WTC11 (cell line): ENCODE data around the gene IL37. TPM values are rescaled to one million over a fixed set of nuclear protein-coding genes. Genes with fewer than 3 reads are reported as not detected.

ENCODE experiments used
- ATAC-seq: fragments of 200-7000 bp; cut with Tn5 transposase; 2 replicates; pipeline ENCODE4 v1.10.0; 2021; ENCODE audit warnings: mild to moderate bottlenecking, moderate library complexity
- CTCF ChIA-PET: fragments of 300-600 bp; sonication (Branson Sonifier 250); formaldehyde crosslinking; loops from one replicate; lab custom pipeline; 2021; ENCODE audit warnings: antibody characterized with exemption; lab: Charles Lee
- POLR2A ChIA-PET: fragments of 350-600 bp; sonication (Branson Sonifier 250); formaldehyde crosslinking; loops from one replicate; lab custom pipeline; 2021; ENCODE audit warnings: antibody characterized with exemption; lab: Charles Lee
- DNase-seq: peaks from one replicate; pipeline ENCODE4 v3.0.0; 2021; ENCODE audit warnings: low spot score
- H3K27ac Mint-ChIP-seq: 2 replicates; pipeline ENCODE4 v1.8.0; 2021; ENCODE audit warnings: mixed read lengths
- H3K27me3 Mint-ChIP-seq: 2 replicates; pipeline ENCODE4 v1.8.0; 2021; ENCODE audit warnings: low read depth, mild to moderate bottlenecking, moderate library complexity, mixed read lengths
- H3K36me3 Mint-ChIP-seq: 2 replicates; pipeline ENCODE4 v1.8.0; 2021; ENCODE audit warnings: mixed read lengths
- H3K4me1 Mint-ChIP-seq: 2 replicates; pipeline ENCODE4 v1.8.0; 2022; ENCODE audit warnings: mixed read lengths
- H3K4me3 Mint-ChIP-seq: 2 replicates; pipeline ENCODE4 v1.8.0; 2021; ENCODE audit warnings: mild to moderate bottlenecking, moderate library complexity, mixed read lengths
- H3K9me3 Mint-ChIP-seq: 2 replicates; pipeline ENCODE4 v1.8.0; 2021; ENCODE audit warnings: mixed read lengths
- FOXP1 ChIP-seq: sonication (generic); formaldehyde crosslinking; IDR thresholded peaks from 2 replicates; pipeline ENCODE4 v1.8.0; 2022; ENCODE audit warnings: missing genetic modification reagents, mild to moderate bottlenecking, moderate library complexity, borderline replicate concordance
- JAZF1 ChIP-seq: fragments of 250-450 bp; sonication (Bioruptor Pico); IDR thresholded peaks from 2 replicates; pipeline ENCODE4 v1.9.0; 2021; ENCODE audit warnings: moderate library complexity, mild to moderate bottlenecking, inconsistent platforms
- JUN ChIP-seq: sonication (generic); formaldehyde crosslinking; IDR thresholded peaks from 2 replicates; pipeline ENCODE4 v1.8.0; 2023; ENCODE audit warnings: mild to moderate bottlenecking, missing genetic modification reagents
- NFE2L1 ChIP-seq: sonication (generic); formaldehyde crosslinking; IDR thresholded peaks from 2 replicates; pipeline ENCODE4 v1.8.1; 2023; ENCODE audit warnings: missing genetic modification reagents
- NR3C1 ChIP-seq: sonication (generic); formaldehyde crosslinking; conservative IDR thresholded peaks from 2 replicates; pipeline ENCODE4 v1.8.1; 2023; ENCODE audit warnings: low read depth, mild to moderate bottlenecking, missing genetic modification reagents
- SOX15 ChIP-seq: fragments of 250-450 bp; sonication (Bioruptor Pico); IDR thresholded peaks from 2 replicates; pipeline ENCODE4 v1.9.0; 2021; ENCODE audit warnings: mild to moderate bottlenecking
- ZNF121 ChIP-seq: sonication (generic); formaldehyde crosslinking; IDR thresholded peaks from 2 replicates; pipeline ENCODE4 v1.8.0; 2023; ENCODE audit warnings: missing genetic modification reagents
- ZNF263 ChIP-seq: sonication (generic); formaldehyde crosslinking; IDR thresholded peaks from 2 replicates; pipeline ENCODE4 v1.8.1; 2022; ENCODE audit warnings: low read depth, mild to moderate bottlenecking, moderate library complexity, missing genetic modification reagents
- ZNF416 ChIP-seq: fragments of 250-450 bp; sonication (Bioruptor Pico); IDR thresholded peaks from 2 replicates; pipeline ENCODE4 v1.9.0; 2021; ENCODE audit warnings: mild to moderate bottlenecking, inconsistent platforms
- total RNA-seq: library from RNA; stranded (reverse); gene quantifications from 3 replicates; pipeline ENCODE4 v1.2.3, GENCODE V29; 2021
- TF ChIP-seq, protein P1 (sequence below): fragments of 250-450 bp; sonication (Bioruptor Pico); conservative IDR thresholded peaks from 2 replicates; pipeline ENCODE4 v1.9.0; 2021; ENCODE audit warnings: mild to moderate bottlenecking
- TF ChIP-seq, protein P2 (sequence below): sonication (generic); formaldehyde crosslinking; IDR thresholded peaks from 2 replicates; pipeline ENCODE4 v1.8.1; 2023; ENCODE audit warnings: mild to moderate bottlenecking, missing genetic modification reagents, borderline replicate concordance
- TF ChIP-seq, protein P3 (sequence below): sonication (generic); formaldehyde crosslinking; IDR thresholded peaks from 2 replicates; pipeline ENCODE4 v1.8.1; 2023; ENCODE audit warnings: mild to moderate bottlenecking, missing genetic modification reagents, moderate library complexity
- TF ChIP-seq, protein P4 (sequence below): sonication (generic); formaldehyde crosslinking; IDR thresholded peaks from 2 replicates; pipeline ENCODE4 v1.8.0; 2022; ENCODE audit warnings: mild to moderate bottlenecking, missing genetic modification reagents
- TF ChIP-seq, protein P5 (sequence below): fragments of 250-450 bp; sonication (Bioruptor Pico); IDR thresholded peaks from 2 replicates; pipeline ENCODE4 v1.9.0; 2021; ENCODE audit warnings: mild to moderate bottlenecking
- TF ChIP-seq, protein P6 (sequence below): sonication (generic); formaldehyde crosslinking; conservative IDR thresholded peaks from 2 replicates; pipeline ENCODE4 v1.8.1; 2023; ENCODE audit warnings: mild to moderate bottlenecking, low read depth, missing genetic modification reagents, moderate library complexity
- TF ChIP-seq, protein P7 (sequence below): sonication (generic); formaldehyde crosslinking; conservative IDR thresholded peaks from 2 replicates; pipeline ENCODE4 v1.8.1; 2022; ENCODE audit warnings: mild to moderate bottlenecking, missing genetic modification reagents

The IL37 gene
- total RNA-seq, 1 experiment from 2014 or later: 0.48 TPM

DNA sequence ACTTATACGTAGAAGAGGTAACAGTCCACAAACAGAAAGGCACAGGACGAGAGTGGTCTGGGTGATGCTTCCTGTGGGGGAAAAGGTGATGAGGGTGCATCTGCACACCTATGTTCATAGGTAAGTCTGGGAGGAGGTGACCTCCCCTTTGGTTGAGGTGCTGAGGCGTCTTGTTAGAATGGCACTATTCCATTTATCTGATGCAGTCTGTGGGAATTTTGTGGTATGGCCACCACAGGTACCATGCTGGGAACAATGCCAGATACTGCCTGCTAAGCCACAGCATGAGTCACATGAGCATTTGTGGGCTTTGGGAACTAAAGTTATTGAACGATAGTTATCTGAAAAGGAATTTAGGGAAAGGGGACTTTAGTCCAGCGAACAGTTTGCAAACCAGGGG lies 27.9 kb downstream of the IL37 start:
- DNase-seq: no peak
- TF ChIP-seq, protein P1, sequence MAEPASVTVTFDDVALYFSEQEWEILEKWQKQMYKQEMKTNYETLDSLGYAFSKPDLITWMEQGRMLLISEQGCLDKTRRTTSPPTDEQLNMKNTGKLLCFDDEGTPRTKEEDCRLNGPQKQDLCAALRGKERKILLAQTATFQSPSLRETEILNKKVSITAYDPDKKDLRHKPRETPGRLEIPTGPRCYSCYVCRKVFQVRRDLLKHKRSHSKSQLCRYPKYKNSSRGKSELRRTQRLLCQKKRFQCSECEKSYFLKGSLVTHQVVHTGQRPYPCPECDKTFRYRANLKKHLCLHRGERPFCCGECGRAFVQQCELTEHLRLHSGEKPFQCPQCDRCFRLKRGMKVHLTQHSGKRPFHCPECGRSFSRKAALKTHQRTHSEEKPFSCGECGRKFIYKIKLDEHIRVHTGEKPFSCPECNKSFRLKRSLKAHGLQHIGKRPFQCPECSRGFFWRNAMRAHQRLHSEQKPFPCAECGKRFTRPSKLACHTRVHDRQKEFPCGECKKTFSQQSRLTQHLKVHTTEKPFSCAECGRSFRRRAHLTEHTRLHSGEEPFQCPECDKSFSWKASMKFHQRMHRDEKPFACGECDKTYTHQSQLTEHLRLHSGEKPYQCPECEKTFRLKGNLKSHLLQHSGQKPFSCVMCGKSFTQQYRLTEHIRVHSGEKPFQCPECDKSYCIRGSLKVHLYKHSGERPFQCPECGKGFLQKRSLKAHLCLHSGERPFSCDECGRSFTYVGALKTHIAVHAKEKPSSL (CRISPR knock-in tag): no peak
- TF ChIP-seq, protein P2, sequence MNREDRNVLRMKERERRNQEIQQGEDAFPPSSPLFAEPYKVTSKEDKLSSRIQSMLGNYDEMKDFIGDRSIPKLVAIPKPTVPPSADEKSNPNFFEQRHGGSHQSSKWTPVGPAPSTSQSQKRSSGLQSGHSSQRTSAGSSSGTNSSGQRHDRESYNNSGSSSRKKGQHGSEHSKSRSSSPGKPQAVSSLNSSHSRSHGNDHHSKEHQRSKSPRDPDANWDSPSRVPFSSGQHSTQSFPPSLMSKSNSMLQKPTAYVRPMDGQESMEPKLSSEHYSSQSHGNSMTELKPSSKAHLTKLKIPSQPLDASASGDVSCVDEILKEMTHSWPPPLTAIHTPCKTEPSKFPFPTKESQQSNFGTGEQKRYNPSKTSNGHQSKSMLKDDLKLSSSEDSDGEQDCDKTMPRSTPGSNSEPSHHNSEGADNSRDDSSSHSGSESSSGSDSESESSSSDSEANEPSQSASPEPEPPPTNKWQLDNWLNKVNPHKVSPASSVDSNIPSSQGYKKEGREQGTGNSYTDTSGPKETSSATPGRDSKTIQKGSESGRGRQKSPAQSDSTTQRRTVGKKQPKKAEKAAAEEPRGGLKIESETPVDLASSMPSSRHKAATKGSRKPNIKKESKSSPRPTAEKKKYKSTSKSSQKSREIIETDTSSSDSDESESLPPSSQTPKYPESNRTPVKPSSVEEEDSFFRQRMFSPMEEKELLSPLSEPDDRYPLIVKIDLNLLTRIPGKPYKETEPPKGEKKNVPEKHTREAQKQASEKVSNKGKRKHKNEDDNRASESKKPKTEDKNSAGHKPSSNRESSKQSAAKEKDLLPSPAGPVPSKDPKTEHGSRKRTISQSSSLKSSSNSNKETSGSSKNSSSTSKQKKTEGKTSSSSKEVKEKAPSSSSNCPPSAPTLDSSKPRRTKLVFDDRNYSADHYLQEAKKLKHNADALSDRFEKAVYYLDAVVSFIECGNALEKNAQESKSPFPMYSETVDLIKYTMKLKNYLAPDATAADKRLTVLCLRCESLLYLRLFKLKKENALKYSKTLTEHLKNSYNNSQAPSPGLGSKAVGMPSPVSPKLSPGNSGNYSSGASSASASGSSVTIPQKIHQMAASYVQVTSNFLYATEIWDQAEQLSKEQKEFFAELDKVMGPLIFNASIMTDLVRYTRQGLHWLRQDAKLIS (CRISPR knock-in tag): no peak
- TF ChIP-seq, protein P3, sequence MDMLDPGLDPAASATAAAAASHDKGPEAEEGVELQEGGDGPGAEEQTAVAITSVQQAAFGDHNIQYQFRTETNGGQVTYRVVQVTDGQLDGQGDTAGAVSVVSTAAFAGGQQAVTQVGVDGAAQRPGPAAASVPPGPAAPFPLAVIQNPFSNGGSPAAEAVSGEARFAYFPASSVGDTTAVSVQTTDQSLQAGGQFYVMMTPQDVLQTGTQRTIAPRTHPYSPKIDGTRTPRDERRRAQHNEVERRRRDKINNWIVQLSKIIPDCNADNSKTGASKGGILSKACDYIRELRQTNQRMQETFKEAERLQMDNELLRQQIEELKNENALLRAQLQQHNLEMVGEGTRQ (CRISPR knock-in tag): no peak
- no peak for TF ChIP-seq SOX15 (CRISPR knock-in tag)
- TF ChIP-seq NR3C1 (CRISPR knock-in tag): no peak
- TF ChIP-seq JAZF1 (CRISPR knock-in tag): no peak
- TF ChIP-seq ZNF263 (CRISPR knock-in tag): no peak
- TF ChIP-seq ZNF416 (CRISPR knock-in tag): no peak
- TF ChIP-seq JUN (CRISPR knock-in tag): no peak
- TF ChIP-seq, protein P4, sequence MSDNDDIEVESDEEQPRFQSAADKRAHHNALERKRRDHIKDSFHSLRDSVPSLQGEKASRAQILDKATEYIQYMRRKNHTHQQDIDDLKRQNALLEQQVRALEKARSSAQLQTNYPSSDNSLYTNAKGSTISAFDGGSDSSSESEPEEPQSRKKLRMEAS (CRISPR knock-in tag): no peak
- no peak for TF ChIP-seq ZNF121 (CRISPR knock-in tag)
- TF ChIP-seq, protein P5, sequence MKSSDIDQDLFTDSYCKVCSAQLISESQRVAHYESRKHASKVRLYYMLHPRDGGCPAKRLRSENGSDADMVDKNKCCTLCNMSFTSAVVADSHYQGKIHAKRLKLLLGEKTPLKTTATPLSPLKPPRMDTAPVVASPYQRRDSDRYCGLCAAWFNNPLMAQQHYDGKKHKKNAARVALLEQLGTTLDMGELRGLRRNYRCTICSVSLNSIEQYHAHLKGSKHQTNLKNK (CRISPR knock-in tag): no peak
- TF ChIP-seq NFE2L1 (CRISPR knock-in tag): no peak
- no peak for TF ChIP-seq FOXP1
- TF ChIP-seq, protein P6, sequence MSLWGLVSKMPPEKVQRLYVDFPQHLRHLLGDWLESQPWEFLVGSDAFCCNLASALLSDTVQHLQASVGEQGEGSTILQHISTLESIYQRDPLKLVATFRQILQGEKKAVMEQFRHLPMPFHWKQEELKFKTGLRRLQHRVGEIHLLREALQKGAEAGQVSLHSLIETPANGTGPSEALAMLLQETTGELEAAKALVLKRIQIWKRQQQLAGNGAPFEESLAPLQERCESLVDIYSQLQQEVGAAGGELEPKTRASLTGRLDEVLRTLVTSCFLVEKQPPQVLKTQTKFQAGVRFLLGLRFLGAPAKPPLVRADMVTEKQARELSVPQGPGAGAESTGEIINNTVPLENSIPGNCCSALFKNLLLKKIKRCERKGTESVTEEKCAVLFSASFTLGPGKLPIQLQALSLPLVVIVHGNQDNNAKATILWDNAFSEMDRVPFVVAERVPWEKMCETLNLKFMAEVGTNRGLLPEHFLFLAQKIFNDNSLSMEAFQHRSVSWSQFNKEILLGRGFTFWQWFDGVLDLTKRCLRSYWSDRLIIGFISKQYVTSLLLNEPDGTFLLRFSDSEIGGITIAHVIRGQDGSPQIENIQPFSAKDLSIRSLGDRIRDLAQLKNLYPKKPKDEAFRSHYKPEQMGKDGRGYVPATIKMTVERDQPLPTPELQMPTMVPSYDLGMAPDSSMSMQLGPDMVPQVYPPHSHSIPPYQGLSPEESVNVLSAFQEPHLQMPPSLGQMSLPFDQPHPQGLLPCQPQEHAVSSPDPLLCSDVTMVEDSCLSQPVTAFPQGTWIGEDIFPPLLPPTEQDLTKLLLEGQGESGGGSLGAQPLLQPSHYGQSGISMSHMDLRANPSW (CRISPR knock-in tag): no peak
- TF ChIP-seq, protein P7, sequence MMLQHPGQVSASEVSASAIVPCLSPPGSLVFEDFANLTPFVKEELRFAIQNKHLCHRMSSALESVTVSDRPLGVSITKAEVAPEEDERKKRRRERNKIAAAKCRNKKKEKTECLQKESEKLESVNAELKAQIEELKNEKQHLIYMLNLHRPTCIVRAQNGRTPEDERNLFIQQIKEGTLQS (CRISPR knock-in tag): no peak
- ChIA-PET POLR2A (no interaction called here), CTCF (interaction anchor here (1.1 kb wide), 1 partner anchor 213 kb away, joined by 3 read pairs; no protein-coding TSS in a partner anchor)
- peaks cover 38% of the 10 kb centered on the region for H3K27me3 Mint-ChIP-seq
- no peaks in the 10 kb centered on the region for H3K36me3 Mint-ChIP-seq
- no peaks in the 10 kb centered on the region for H3K9me3 Mint-ChIP-seq
- H3K27ac Mint-ChIP-seq: no peak overlapping the region
- H3K4me3 Mint-ChIP-seq: no peak overlapping the region
- ATAC-seq: no peak
- H3K4me1 Mint-ChIP-seq: no peaks in the 10 kb centered on the region
